Testis (tissue), 3 donors: Measurements from ENCODE around the gene USF1. TPM values are rescaled to one million over a fixed set of nuclear protein-coding genes. Genes with fewer than 3 reads are reported as not detected.

ENCODE experiments used
- DNase-seq: peaks from one replicate; pipeline ENCODE4 v3.0.0-alpha.2; 2019
- H3K27ac ChIP-seq, 2 donors: fragments of 200-600 bp; sonication (generic); one replicate each; pipeline ENCODE4 v1.5.1; 2019
- H3K27me3 ChIP-seq: fragments of 200-600 bp; sonication (generic); one replicate; pipeline ENCODE4 v1.5.1; 2019
- H3K36me3 ChIP-seq: fragments of 200-600 bp; sonication (generic); one replicate; pipeline ENCODE4 v1.5.1; 2017; ENCODE audit warnings: low read depth; ENCODE audit errors: missing control alignments
- H3K4me1 ChIP-seq: fragments of 200-600 bp; sonication (generic); one replicate; pipeline ENCODE4 v1.5.1; 2019
- H3K4me3 ChIP-seq, 2 donors: fragments of 200-600 bp; sonication (generic); one replicate each; pipeline ENCODE4 v1.5.1; 2017 to 2019
- H3K9me3 ChIP-seq: fragments of 200-600 bp; sonication (generic); one replicate; pipeline ENCODE4 v1.5.1; 2017
- CTCF ChIP-seq, 3 experiments: fragments of 450-650 bp in 2 of 3; fragments of 200-600 bp in 1 of 3; sonication (generic) in 1 of 3; IDR thresholded peaks; one replicate each; pipeline ENCODE4 v1.5.1; 2016 to 2019; ENCODE audit warnings: antibody characterized with exemption in 3 of 3, mild to moderate bottlenecking in 2 of 3, moderate library complexity in 1 of 3
- POLR2A ChIP-seq: fragments of 450-650 bp; IDR thresholded peaks from one replicate; pipeline ENCODE4 v1.6.1; 2017; ENCODE audit warnings: antibody characterized with exemption, mild to moderate bottlenecking, moderate library complexity
- WGBS, 2 donors: methylation state at CpG; one replicate each; pipeline ENCODE4 v1.1.5; 2018; 5-methylcytosine and 5-hydroxymethylcytosine counted together
- intact Hi-C: fragments of 100-400 bp; cut with DNase I; formaldehyde crosslinking; loops from one replicate; pipeline ENCODE4 v1.15.1; 2023; ENCODE audit warnings: low total_unique reads
- polyA plus RNA-seq: library from polyadenylated mRNA; stranded (reverse); fragments of 350-450 nt; fragmentation: Illumina TruSeq; extraction: RNeasy Lipid Tissue Mini Kit (QIAGEN cat#74804); gene quantifications from one replicate; pipeline ENCODE4 v1.2.3, GENCODE V29; 2014; ENCODE audit warnings: low read depth, low replicate concordance; ENCODE audit not compliant: insufficient read depth
- total RNA-seq, 2 donors: library from RNA; depleted of rRNA; stranded (reverse); fragments of >200 nt; gene quantifications; one replicate each; pipeline ENCODE4 v1.2.3, GENCODE V29; 2016

USF1 gene
- total and polyA plus RNA-seq, 3 donors from 2014 or later = 38.8 to 61.9 (median 50.8) TPM

GRCh38 chr1:161089251-161089924 is 43.6 kb upstream of the USF1 start, which contains the start of gene NECTIN4:
NECTIN4 (minus strand) TSS chr1:161089558; CDS start chr1:161089296, 262 bp downstream.
- no peak for TF ChIP-seq CTCF (IDR thresholded peaks at IDR 0.05)
- no peak for DNase-seq

DNA sequence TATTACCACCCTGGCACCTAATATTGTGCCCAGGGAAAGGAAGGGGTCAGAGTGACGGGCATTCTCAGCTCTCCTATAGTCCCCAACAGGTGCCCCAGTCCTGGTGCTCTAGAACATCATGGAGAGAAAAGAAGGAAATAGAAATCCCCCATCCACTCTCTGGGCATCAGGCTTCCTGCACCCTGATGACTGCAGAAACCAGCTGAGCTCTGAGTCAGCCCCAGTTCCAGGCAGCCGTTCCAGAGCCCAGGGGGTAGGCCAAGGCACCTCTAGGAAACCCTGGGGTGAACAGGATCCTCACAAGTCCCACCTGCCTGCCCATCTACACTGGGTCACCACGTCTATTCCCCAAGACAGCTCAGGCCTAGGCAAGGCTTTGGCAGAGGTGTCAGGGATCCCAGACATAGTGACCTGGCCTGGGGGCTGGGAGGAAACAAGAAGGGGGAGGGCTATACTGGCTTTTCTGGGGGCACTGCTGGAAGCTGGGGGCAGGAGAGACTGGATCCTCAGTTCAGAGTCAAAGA is 42.9 kb upstream of the USF1 start:
- 89 to 93% methylated on average over 3 of the region's 3 CpGs for WGBS, 2 donors

More at GRCh38 chr1:161089251-161089924, 43.6 kb upstream of the USF1 start, which contains the start of gene NECTIN4:
- intact Hi-C loops = no loop called here
- Histone ChIP-seq H3K36me3 (no peaks in the 10 kb centered on the region), H3K4me3 (no peak within 1 kb of the TSS), H3K27ac (no peak within 1 kb of the TSS), H3K9me3 (no peaks in the 10 kb centered on the region), H3K27me3 (no peaks in the 10 kb centered on the region), H3K4me1 (no peaks in the 10 kb centered on the region)
- WGBS, 2 donors = 73 to 89% methylated on average over 8 to 22 of the region's 22 CpGs

GRCh38 chr1:161086457-161086856 is 40.7 kb upstream of the USF1 start:
- Histone ChIP-seq H3K4me3 (no peak overlapping the region), H3K27me3 (no peaks in the 10 kb centered on the region), H3K36me3 (no peaks in the 10 kb centered on the region), H3K27ac (no peak overlapping the region), H3K4me1 (no peaks in the 10 kb centered on the region), H3K9me3 (no peaks in the 10 kb centered on the region)
- TF ChIP-seq POLR2A (no peak), CTCF (IDR thresholded peaks at IDR 0.05) (no peak)
- DNase-seq = no peak
- 79 to 81% methylated on average over 4 of the region's 4 CpGs for WGBS, 2 donors
- intact Hi-C loops = no loop called here

More for the DNA sequence above, 42.9 kb upstream of the USF1 start:
- no peak overlapping the region for H3K4me3 ChIP-seq
- no peaks in the 10 kb centered on the region for H3K27me3 ChIP-seq
- H3K4me1 ChIP-seq = no peaks in the 10 kb centered on the region
- H3K9me3 ChIP-seq = no peaks in the 10 kb centered on the region
- intact Hi-C loops = no loop called here
- no peak for TF ChIP-seq CTCF (IDR thresholded peaks at IDR 0.05)
- TF ChIP-seq POLR2A = no peak
- no peak for DNase-seq
- H3K27ac ChIP-seq = no peak overlapping the region
- no peaks in the 10 kb centered on the region for H3K36me3 ChIP-seq

- H3K27me3 ChIP-seq = no peaks in the 10 kb centered on the region
- no peak for DNase-seq
- H3K36me3 ChIP-seq = no peaks in the 10 kb centered on the region
- 59 to 76% methylated on average over 2 of the region's 2 CpGs for WGBS, 2 donors
- H3K27ac ChIP-seq = no peak overlapping the region
- intact Hi-C loops = no loop called here
- H3K9me3 ChIP-seq = no peaks in the 10 kb centered on the region
- no peaks in the 10 kb centered on the region for H3K4me1 ChIP-seq
- no peak overlapping the region for H3K4me3 ChIP-seq
- TF ChIP-seq CTCF (IDR thresholded peaks at IDR 0.05) (no peak), POLR2A (no peak)
Observed at GRCh38 chr1:161085165-161085564, 39.4 kb upstream of the USF1 start.

DNA sequence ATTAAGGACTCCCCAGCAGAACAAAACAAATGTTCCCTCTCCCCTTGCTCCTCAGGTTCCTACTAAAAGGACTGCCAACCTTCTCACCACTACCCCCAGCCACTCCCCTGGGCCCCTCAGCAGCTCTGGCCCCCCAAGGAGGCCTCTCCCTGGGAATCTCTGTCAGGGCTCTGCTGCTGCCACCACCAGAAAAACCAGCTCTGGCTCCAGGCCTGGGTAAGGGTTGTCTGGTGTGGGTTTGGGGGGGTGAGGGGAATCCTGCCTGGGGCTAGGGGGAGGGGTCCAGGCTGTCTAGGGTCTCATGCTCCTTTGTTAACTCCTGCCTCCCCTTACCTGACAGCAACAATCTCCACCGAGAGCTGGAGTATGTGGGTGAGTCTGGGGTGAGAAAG is 38.8 kb upstream of the USF1 start:
- WGBS, 2 donors = 100% methylated on average over 1 of the region's 1 CpG
- Histone ChIP-seq H3K27me3 (no peaks in the 10 kb centered on the region), H3K4me3 (no peak overlapping the region), H3K27ac (no peak overlapping the region), H3K4me1 (no peaks in the 10 kb centered on the region), H3K9me3 (no peaks in the 10 kb centered on the region), H3K36me3 (no peaks in the 10 kb centered on the region)
- TF ChIP-seq CTCF (IDR thresholded peaks at IDR 0.05) (no peak), POLR2A (no peak)
- intact Hi-C loops = no loop called here
- DNase-seq = no peak
